H1 (cell line): ENCODE measurements around the gene SLC7A14. TPM values are rescaled to one million over a fixed set of nuclear protein-coding genes. Genes with fewer than 3 reads are reported as not detected.

ENCODE experiments used
- CTCF ChIA-PET: fragments of 300-600 bp; sonication (Branson Sonifier 250); formaldehyde crosslinking; loops from one replicate; lab custom pipeline; 2021; ENCODE audit not compliant: partially characterized antibody; lab: Charles Lee
- POLR2A ChIA-PET: fragments of 300-600 bp; sonication (Branson Sonifier 250); formaldehyde crosslinking; loops from one replicate; lab custom pipeline; 2021; ENCODE audit warnings: inconsistent platforms; ENCODE audit not compliant: partially characterized antibody; lab: Charles Lee
- DNase-seq, 2 experiments: peaks; one replicate each; pipeline versions ENCODE4 v3.0.0 to v3.0.0-alpha.2; 2010 to 2022; ENCODE audit warnings: low spot score in 2 of 2, low read depth in 1 of 2, mixed read lengths in 1 of 2
- FAIRE-seq: peaks from 2 replicates; lab custom pipeline; 2011; peaks lifted over from hg19 to GRCh38; lab: Jason Lieb, UNC
- H2AFZ ChIP-seq: 2 replicates; pipeline ENCODE4 v1.8.1; 2012; ENCODE audit warnings: low read length, inconsistent platforms
- H2AK5ac ChIP-seq: 2 replicates; pipeline ENCODE4 v1.6.1; 2013; ENCODE audit warnings: low read depth, low read length
- H2BK120ac ChIP-seq: replicated peaks from 2 replicates; pipeline ENCODE3; 2013; ENCODE audit warnings: low read depth, low read length, inconsistent platforms
- H2BK12ac ChIP-seq: 2 replicates; pipeline ENCODE4 v1.6.1; 2013; ENCODE audit warnings: low read depth, low read length
- H2BK15ac ChIP-seq: 2 replicates; pipeline ENCODE4 v1.6.1; 2013; ENCODE audit warnings: low read length
- H2BK20ac ChIP-seq: 2 replicates; pipeline ENCODE4 v1.6.1; 2013; ENCODE audit warnings: low read length
- H2BK5ac ChIP-seq: 2 replicates; pipeline ENCODE4 v1.6.1; 2013; ENCODE audit warnings: low read depth, low read length
- H3K14ac ChIP-seq: 2 replicates; pipeline ENCODE4 v1.6.1; 2013; ENCODE audit warnings: inconsistent platforms; ENCODE audit not compliant: insufficient read length
- H3K18ac ChIP-seq: 2 replicates; pipeline ENCODE4 v1.6.1; 2013; ENCODE audit warnings: low read length; ENCODE audit errors: extremely low read depth
- H3K23ac ChIP-seq: 2 replicates; pipeline ENCODE4 v1.6.1; 2013; ENCODE audit warnings: inconsistent platforms; ENCODE audit not compliant: insufficient read length
- H3K23me2 ChIP-seq: 2 replicates; pipeline ENCODE4 v1.6.1; 2013; ENCODE audit warnings: low read depth, low read length
- H3K27ac ChIP-seq: 2 replicates; pipeline ENCODE4 v1.6.1; 2011; ENCODE audit warnings: low read depth, low read length, inconsistent platforms
- H3K27me3 ChIP-seq, 4 experiments: replicated peaks in 1 of 4; 1 replicate in 1 of 4; 2 replicates in 3 of 4; pipeline versions ENCODE4 v1.6.1 to v1.8.1; 2011 to 2013; ENCODE audit warnings: low read length in 3 of 4, mild to moderate bottlenecking in 3 of 4, inconsistent platforms in 2 of 4, mixed read lengths in 2 of 4, moderate library complexity in 1 of 4; ENCODE audit not compliant: control insufficient read depth in 3 of 4, insufficient read depth in 3 of 4; ENCODE audit errors: extremely low read depth in 1 of 4
- H3K36me3 ChIP-seq, 4 experiments: 2 replicates each; pipeline versions ENCODE4 v1.6.1 to v1.8.1; 2011 to 2013; ENCODE audit warnings: mild to moderate bottlenecking in 4 of 4, low read length in 3 of 4, moderate library complexity in 2 of 4, control low read depth in 1 of 4, inconsistent platforms in 1 of 4; ENCODE audit not compliant: insufficient read depth in 4 of 4, control insufficient read depth in 2 of 4
- H3K4ac ChIP-seq: replicated peaks from 2 replicates; pipeline ENCODE3; 2013; ENCODE audit warnings: low read length, low read depth, mixed read lengths, inconsistent platforms; ENCODE audit not compliant: insufficient read length
- H3K4me1 ChIP-seq, 4 experiments: replicated peaks in 1 of 4; 1 replicate in 1 of 4; 2 replicates in 3 of 4; pipeline versions ENCODE4 v1.6.1 to v1.8.1; 2011 to 2013; ENCODE audit warnings: low read length in 3 of 4, inconsistent platforms in 2 of 4, mixed read lengths in 1 of 4; ENCODE audit not compliant: insufficient read depth in 4 of 4, control insufficient read depth in 3 of 4
- H3K4me2 ChIP-seq, 2 experiments: 2 replicates each; pipeline versions ENCODE4 v1.6.1 to v1.8.1; 2011 to 2013; ENCODE audit warnings: low read depth in 2 of 2, low read length in 2 of 2, control low read depth in 1 of 2, inconsistent platforms in 1 of 2, mild to moderate bottlenecking in 1 of 2; ENCODE audit not compliant: insufficient read depth in 1 of 2
- H3K4me3 ChIP-seq, 4 experiments: fragments of 200-600, 300-600 bp in 1 of 4; sonication (generic), shearing (Covaris generic), sonication (Bioruptor Twin) in 1 of 4; 2 replicates each; pipeline versions ENCODE4 v1.5.1 to v1.8.1; 2011 to 2016; ENCODE audit warnings: low read length in 4 of 4, low read depth in 3 of 4, control low read depth in 2 of 4, inconsistent platforms in 2 of 4, mild to moderate bottlenecking in 2 of 4, mixed read lengths in 1 of 4, moderate library complexity in 1 of 4; ENCODE audit not compliant: insufficient read depth in 2 of 4; ENCODE audit errors: extremely low read depth in 1 of 4
- H3K56ac ChIP-seq: replicated peaks from 2 replicates; pipeline ENCODE3; 2013; ENCODE audit warnings: low read depth, mild to moderate bottlenecking, mixed read lengths, low read length, inconsistent platforms; ENCODE audit not compliant: insufficient read length
- H3K79me1 ChIP-seq: 2 replicates; pipeline ENCODE4 v1.6.1; 2013; ENCODE audit warnings: low read depth, low read length, control low read depth
- H3K79me2 ChIP-seq, 2 experiments: 2 replicates each; pipeline versions ENCODE4 v1.6.1 to v1.8.1; 2012 to 2013; ENCODE audit warnings: low read length in 2 of 2, mild to moderate bottlenecking in 2 of 2, inconsistent platforms in 1 of 2; ENCODE audit not compliant: insufficient read depth in 2 of 2, control insufficient read depth in 1 of 2
- H3K9ac ChIP-seq, 4 experiments: replicated peaks in 1 of 4; 1 replicate in 1 of 4; 2 replicates in 3 of 4; pipeline versions ENCODE4 v1.6.1 to v1.8.1; 2011 to 2013; ENCODE audit warnings: low read depth in 3 of 4, low read length in 3 of 4, control low read depth in 2 of 4, mild to moderate bottlenecking in 2 of 4, moderate library complexity in 2 of 4, inconsistent platforms in 1 of 4; ENCODE audit errors: extremely low read depth in 1 of 4
- H3K9me3 ChIP-seq, 2 experiments: 2 replicates each; pipeline versions ENCODE4 v1.6.1 to v1.8.1; 2012 to 2013; ENCODE audit warnings: mild to moderate bottlenecking in 2 of 2, moderate library complexity in 2 of 2, control low read depth in 1 of 2, inconsistent platforms in 1 of 2, low read depth in 1 of 2, low read length in 1 of 2, mixed read lengths in 1 of 2; ENCODE audit not compliant: insufficient read depth in 2 of 2
- H4K20me1 ChIP-seq, 2 experiments: replicated peaks in 1 of 2; 2 replicates each; pipeline versions ENCODE3 to v1.8.1; 2011 to 2013; ENCODE audit warnings: inconsistent platforms in 2 of 2, low read length in 2 of 2, mild to moderate bottlenecking in 1 of 2; ENCODE audit not compliant: insufficient read depth in 2 of 2, control insufficient read depth in 1 of 2
- H4K5ac ChIP-seq: 2 replicates; pipeline ENCODE4 v1.6.1; 2013; ENCODE audit warnings: low read length, low read depth, mixed read lengths, inconsistent platforms; ENCODE audit not compliant: insufficient read length
- H4K8ac ChIP-seq: 2 replicates; pipeline ENCODE4 v1.8.0; 2013; ENCODE audit warnings: mild to moderate bottlenecking, moderate library complexity, low read length, inconsistent platforms; ENCODE audit not compliant: insufficient read depth; ENCODE audit errors: extremely low read depth
- H4K91ac ChIP-seq: replicated peaks from 2 replicates; pipeline ENCODE3; 2013; ENCODE audit warnings: low read length, mixed read lengths, inconsistent platforms; ENCODE audit not compliant: insufficient read length
- polyA plus RNA-seq, 7 experiments: library from polyadenylated mRNA; depleted of rRNA in 3 of 7; stranded (reverse) in 5 of 7; unstranded in 2 of 7; fragments of >200 nt in 5 of 7; fragments of 200-250 nt in 2 of 7; gene quantifications; 1 replicate in 5 of 7; 2 replicates in 1 of 7; 4 replicates in 1 of 7; pipeline versions ENCODE4 v1.2.1 to v1.2.3, GENCODE V29; 2011 to 2013; ENCODE audit warnings: missing spikeins in 2 of 7, mixed read lengths in 2 of 7
- total RNA-seq: library from RNA; stranded (reverse); fragmentation: NEBNext Ultra II Directional; extraction: Animal tissue kit (Norgen Biotek cat#: 25700); gene quantifications from 2 replicates; pipeline ENCODE4 v1.2.1, GENCODE V29; 2021
- TF ChIP-seq, protein P1 (sequence below): fragments of 300-600 bp; sonication (generic); IDR thresholded peaks from 2 replicates; pipeline ENCODE4 v1.7.1; 2012; ENCODE audit warnings: low read length, moderate library complexity, mild to moderate bottlenecking, inconsistent platforms; ENCODE audit not compliant: insufficient replicate concordance

The SLC7A14 gene
- total and polyA plus RNA-seq, 2 of the 8 experiments (the other 6 are each of a cell fraction or from before 2014, with no cell fraction given) = 0.21 to 0.95 TPM

DNA sequence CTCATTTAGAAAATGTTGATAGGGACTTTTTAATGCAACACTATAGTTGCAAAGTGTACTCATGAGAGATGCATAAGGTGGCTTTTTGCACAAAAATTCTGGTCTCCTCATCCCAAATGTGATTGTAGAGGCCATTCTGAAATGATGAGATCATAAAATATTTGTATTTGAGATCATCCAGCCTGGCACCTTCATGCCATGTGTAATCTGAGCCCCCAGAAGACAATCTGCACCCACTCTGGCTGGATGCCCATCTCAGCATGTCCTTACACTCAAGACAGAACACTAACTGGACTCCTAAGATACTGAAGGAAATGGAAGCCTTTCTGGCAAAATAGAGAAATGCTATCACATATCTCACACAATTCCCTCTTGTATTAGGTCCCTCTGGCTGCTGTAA is 49.2 kb downstream of the SLC7A14 start:
- Histone ChIP-seq H2BK15ac (no peak overlapping the region), H3K56ac (no peak overlapping the region), H3K36me3 (no peaks in the 10 kb centered on the region), H3K4me2 (no peak overlapping the region), H3K4me1 (no peaks in the 10 kb centered on the region), H4K20me1 (no peaks in the 10 kb centered on the region), H2AFZ (no peak overlapping the region), H2AK5ac (no peak overlapping the region), H3K9me3 (no peaks in the 10 kb centered on the region), H2BK5ac (no peak overlapping the region), H2BK12ac (no peak overlapping the region), H3K4me3 (no peak overlapping the region), H3K79me1 (no peaks in the 10 kb centered on the region), H3K14ac (no peak overlapping the region), H3K27me3 (no peaks in the 10 kb centered on the region), H3K23ac (no peak overlapping the region), H3K23me2 (no peaks in the 10 kb centered on the region), H2BK20ac (no peak overlapping the region), H3K79me2 (no peaks in the 10 kb centered on the region), H2BK120ac (no peak overlapping the region), H3K4ac (no peak overlapping the region), H4K8ac (no peak overlapping the region), H3K18ac (no peak overlapping the region), H3K27ac (no peak overlapping the region), H4K91ac (no peak overlapping the region), H4K5ac (no peak overlapping the region), H3K9ac (no peak overlapping the region)
- POLR2A ChIA-PET = no interaction called here
- CTCF ChIA-PET = interaction anchor here (0.6 to 1.2 kb wide), 4 partner anchors 11 to 184 kb away, joined by 3 to 5 read pairs (median 3); no protein-coding TSS in a partner anchor
- no peak for FAIRE-seq
- DNase-seq = no peak
- TF ChIP-seq, protein P1, sequence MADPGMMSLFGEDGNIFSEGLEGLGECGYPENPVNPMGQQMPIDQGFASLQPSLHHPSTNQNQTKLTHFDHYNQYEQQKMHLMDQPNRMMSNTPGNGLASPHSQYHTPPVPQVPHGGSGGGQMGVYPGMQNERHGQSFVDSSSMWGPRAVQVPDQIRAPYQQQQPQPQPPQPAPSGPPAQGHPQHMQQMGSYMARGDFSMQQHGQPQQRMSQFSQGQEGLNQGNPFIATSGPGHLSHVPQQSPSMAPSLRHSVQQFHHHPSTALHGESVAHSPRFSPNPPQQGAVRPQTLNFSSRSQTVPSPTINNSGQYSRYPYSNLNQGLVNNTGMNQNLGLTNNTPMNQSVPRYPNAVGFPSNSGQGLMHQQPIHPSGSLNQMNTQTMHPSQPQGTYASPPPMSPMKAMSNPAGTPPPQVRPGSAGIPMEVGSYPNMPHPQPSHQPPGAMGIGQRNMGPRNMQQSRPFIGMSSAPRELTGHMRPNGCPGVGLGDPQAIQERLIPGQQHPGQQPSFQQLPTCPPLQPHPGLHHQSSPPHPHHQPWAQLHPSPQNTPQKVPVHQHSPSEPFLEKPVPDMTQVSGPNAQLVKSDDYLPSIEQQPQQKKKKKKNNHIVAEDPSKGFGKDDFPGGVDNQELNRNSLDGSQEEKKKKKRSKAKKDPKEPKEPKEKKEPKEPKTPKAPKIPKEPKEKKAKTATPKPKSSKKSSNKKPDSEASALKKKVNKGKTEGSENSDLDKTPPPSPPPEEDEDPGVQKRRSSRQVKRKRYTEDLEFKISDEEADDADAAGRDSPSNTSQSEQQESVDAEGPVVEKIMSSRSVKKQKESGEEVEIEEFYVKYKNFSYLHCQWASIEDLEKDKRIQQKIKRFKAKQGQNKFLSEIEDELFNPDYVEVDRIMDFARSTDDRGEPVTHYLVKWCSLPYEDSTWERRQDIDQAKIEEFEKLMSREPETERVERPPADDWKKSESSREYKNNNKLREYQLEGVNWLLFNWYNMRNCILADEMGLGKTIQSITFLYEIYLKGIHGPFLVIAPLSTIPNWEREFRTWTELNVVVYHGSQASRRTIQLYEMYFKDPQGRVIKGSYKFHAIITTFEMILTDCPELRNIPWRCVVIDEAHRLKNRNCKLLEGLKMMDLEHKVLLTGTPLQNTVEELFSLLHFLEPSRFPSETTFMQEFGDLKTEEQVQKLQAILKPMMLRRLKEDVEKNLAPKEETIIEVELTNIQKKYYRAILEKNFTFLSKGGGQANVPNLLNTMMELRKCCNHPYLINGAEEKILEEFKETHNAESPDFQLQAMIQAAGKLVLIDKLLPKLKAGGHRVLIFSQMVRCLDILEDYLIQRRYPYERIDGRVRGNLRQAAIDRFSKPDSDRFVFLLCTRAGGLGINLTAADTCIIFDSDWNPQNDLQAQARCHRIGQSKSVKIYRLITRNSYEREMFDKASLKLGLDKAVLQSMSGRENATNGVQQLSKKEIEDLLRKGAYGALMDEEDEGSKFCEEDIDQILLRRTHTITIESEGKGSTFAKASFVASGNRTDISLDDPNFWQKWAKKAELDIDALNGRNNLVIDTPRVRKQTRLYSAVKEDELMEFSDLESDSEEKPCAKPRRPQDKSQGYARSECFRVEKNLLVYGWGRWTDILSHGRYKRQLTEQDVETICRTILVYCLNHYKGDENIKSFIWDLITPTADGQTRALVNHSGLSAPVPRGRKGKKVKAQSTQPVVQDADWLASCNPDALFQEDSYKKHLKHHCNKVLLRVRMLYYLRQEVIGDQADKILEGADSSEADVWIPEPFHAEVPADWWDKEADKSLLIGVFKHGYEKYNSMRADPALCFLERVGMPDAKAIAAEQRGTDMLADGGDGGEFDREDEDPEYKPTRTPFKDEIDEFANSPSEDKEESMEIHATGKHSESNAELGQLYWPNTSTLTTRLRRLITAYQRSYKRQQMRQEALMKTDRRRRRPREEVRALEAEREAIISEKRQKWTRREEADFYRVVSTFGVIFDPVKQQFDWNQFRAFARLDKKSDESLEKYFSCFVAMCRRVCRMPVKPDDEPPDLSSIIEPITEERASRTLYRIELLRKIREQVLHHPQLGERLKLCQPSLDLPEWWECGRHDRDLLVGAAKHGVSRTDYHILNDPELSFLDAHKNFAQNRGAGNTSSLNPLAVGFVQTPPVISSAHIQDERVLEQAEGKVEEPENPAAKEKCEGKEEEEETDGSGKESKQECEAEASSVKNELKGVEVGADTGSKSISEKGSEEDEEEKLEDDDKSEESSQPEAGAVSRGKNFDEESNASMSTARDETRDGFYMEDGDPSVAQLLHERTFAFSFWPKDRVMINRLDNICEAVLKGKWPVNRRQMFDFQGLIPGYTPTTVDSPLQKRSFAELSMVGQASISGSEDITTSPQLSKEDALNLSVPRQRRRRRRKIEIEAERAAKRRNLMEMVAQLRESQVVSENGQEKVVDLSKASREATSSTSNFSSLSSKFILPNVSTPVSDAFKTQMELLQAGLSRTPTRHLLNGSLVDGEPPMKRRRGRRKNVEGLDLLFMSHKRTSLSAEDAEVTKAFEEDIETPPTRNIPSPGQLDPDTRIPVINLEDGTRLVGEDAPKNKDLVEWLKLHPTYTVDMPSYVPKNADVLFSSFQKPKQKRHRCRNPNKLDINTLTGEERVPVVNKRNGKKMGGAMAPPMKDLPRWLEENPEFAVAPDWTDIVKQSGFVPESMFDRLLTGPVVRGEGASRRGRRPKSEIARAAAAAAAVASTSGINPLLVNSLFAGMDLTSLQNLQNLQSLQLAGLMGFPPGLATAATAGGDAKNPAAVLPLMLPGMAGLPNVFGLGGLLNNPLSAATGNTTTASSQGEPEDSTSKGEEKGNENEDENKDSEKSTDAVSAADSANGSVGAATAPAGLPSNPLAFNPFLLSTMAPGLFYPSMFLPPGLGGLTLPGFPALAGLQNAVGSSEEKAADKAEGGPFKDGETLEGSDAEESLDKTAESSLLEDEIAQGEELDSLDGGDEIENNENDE = no peak
